ENCODE results near the gene CADM1.

The CADM1 gene

DNA sequence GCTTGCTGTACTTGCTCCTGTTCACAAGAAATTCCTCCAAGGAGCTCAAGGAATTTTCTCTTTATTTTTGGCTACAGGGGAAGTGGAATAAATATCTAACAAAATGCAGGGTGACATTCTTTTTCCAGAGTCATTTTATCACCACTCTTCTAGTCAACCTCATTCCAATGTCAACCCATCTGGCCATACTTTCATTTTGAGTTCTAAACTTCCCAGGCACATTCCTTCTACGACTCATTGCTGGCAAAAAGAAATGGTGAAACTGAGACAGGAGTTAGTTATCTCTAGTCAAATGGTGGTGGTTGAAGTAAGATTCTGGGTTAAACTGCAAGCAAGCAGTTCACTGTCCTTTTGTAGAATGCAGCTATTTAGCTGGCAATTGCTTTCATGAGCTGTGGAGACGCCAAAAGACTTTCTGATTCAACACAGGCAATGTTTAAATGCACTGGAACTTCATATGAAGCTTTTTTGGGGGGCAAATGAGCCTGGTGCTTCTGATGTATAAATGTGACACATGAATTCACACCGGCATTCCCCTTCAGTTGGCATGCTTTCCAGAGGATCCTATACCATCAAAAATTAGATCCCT lies 304.6 kb downstream of the CADM1 start:
- no peak for DNase-seq

DNA sequence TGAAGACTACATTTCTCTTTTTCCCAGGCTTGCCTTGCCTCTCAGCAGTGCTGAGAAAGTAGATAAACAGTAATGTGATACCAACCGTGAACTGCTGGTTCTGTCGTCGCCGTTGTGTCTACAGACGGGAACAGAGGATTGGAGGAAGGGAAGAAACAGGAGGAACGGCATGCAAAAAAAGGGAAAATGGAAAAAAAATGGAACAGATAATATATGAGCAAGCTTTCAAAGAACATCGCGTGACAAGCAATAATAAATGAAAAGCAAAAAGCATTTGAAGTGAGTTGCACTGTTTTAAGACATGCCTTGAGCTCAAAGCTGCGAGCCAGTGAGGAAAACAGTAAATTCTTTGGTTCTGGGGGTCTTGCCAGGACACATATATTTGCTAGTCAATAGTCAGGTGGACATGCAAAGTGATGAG lies 305.9 kb downstream of the CADM1 start:
- DNase-seq, result no peak

DNA sequence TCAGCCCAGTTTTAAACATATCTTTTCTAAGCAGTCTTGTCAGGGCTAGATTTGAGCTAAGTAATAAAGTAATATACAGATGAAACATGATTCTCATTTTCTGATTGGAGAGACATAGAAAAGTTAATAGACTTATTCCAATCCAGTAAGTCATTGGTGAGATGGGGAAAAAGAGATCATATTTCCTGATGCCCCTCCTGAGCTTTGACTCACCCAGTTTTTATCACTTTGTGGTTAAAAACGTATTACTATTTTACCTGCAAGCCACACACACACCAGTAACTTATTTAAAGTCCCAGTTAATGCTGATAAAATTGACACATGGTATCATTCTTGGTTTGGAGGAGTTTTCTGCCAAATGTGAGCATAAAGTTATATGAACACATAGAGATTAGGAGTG lies 306.8 kb downstream of the CADM1 start:
- DNase-seq, result no peak

DNA sequence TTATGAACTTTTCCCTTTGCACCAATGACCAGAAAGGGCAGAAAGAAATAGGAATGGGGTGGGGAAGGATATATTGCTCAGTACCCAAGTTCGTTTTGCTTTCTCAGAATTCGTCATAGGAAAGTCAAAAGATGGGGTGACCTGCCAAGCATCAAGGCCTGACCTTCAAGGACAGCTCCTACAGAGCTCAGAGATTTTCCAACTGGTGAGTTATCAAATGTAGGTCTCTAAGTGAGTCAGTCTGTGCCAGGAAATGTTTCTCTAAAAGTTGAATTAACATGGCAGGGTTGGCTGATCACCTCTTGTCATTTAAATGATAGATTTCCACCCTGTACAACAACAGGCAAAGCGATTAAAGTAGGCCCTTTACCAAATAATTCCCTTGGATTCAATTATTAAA lies 307.2 kb downstream of the CADM1 start:
- no peak for DNase-seq

DNA sequence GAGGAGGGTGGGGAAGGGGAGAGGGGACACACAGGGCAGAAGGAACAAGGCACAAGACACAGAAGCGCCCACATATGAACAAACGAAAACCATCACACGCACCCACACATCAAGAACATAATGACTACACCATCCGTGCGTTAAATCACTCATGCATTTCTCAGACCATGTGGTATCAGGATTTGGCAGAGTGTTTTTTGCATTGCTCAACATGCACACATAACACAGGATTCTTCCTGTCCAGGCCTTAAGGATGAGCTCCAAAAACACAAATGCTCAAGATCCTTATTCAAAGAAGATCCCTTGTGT lies 309.5 kb downstream of the CADM1 start:
- DNase-seq, result peak; percentile 4

DNA sequence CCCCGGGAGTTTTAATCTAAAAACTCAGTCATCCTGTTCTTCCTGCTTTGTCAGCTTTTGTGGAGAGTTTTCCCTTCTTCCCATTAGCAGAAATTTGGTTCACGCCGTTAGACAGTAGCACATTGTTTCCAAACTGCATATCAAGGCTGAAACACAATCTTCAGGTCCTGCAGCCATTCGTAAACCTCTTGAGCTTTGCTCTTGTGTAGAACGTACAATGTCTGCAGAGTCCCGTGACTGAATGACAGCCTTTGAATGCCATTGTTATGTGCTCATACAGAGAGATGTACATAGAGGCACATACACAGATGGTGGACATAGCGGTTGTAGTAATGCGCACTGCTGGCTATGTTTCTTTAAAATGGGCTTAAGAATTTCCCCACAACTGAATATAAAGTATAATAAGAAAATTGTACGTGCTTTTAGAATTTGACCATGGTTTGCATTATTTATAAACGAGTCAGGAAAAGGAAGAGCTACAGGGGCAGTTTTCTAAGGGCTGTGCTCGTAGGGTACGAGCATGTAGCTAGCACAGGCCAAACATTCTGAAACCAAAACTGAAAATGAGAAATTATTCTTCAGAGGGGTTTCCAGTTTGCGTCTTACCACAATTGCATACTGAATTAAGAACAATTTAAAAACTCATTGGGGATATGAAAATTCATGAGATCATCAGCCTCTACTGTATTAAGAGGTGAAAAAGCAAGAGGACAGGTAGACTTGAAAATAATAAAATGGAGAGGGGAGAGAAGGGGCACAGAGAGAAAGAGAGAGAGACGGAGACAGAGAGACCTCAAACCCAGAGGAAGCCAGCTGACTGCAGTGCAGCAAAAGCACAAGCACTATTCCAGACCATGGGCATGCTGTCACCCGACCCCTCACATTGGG lies 310.1 kb downstream of the CADM1 start:
- DNase-seq, result no peak

DNA sequence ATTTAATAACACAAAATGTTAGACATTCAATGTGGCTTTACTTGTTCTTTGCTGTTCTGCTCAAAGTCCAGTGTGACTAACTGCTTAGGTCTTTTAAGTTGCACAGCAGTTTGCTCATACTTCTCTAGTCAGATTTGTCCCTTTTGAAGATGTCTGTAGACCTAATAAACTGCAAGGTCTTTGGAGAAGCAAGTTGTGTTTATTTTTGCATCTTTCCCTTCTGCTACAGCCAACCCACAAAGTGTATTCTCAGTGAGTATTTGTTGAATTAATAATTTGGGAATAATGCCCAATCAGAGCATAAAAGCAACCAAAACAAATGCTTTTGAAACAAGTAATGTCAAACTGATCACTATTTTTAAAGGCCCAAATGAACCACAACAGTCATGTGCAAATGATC lies 312.5 kb downstream of the CADM1 start:
- DNase-seq, result no peak

DNA sequence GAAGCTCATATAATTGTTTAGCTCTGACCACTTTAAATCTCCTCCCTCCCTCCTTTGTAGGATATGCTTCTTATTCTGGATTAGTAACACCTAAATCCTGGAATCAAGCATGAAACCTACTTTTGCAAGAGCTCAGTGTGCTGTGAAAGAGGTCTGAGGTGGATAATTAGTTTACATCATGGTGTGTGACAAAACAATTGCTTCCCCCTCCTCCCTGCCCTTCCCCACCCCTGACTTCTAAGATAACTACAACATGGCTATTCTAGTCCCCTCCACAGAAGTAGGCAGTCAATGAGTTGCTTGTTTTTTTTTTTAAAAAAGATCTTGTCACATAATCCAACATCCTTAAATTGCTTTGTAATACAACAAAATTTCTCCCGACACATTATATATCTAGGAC lies 314.0 kb downstream of the CADM1 start:
- DNase-seq, result no peak

DNA sequence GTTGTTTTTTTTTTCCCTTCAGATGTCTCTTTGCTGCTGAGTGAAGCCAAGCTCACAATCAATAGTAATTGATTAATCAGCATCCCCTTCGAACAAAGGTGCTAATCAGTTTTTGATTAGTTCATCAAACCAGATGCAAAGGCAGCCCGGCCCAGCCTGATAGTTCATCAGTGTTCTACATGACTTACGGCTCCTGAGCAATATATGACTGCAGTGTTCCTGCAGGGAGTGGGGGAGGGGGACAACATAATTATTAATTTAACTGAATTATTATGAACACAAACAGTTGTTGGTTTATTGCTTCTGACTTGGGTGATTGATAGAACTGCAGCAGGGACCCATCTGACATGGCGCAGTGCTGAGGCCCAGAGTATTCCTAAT lies 315.3 kb downstream of the CADM1 start:
- no peak for DNase-seq

DNA sequence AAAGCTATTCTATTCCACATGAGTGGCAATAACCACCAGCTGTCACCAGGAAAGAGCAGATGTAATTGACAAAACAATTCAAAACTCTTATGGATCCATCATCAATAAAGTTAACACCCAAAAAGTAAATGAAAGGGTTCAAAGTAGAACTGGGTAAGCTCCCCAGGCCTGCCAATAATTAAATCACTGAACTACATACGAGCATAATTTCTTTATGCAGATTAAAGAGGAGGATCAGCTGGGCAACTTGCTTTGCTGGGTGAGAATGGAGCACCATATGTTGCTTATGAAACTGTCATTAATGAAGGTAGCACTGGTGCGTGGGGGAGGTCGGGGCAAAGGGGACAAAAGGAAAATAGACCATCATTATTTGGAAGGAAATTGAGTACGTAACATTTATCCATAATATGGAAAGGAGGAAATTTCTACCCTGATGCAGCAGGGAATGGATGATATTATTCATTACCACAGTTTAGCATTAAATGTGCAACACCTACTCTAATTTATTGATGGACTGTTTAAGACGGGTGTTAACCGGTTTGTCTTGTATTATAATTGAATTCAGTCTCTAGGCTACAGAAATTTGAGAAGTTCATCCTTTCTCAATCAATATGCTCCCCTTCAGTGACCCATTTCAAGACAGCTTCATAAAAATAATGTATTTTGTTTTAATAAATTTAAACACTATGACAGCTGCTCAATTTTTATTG lies 315.9 kb downstream of the CADM1 start:
- no peak for DNase-seq

DNA sequence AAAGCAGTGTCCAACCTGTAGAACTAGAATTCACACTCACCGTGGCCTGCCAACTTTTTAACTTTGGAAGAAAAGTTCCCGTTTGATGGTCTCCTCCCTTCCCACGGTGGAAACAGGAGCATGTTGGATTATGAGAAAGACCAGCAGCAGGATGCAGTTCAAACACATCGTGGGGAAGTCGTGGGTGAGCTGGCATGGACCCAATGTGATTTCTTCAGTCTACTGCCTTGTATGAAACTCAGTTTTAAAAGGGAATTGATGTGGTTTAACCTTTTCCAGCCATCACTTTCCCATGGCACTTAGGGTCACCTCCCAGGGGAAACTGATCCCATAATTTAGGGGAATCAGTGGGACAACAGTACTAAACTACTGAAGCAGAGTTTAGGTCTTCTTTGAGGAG lies 318.3 kb downstream of the CADM1 start:
- DNase-seq, result no peak

DNA sequence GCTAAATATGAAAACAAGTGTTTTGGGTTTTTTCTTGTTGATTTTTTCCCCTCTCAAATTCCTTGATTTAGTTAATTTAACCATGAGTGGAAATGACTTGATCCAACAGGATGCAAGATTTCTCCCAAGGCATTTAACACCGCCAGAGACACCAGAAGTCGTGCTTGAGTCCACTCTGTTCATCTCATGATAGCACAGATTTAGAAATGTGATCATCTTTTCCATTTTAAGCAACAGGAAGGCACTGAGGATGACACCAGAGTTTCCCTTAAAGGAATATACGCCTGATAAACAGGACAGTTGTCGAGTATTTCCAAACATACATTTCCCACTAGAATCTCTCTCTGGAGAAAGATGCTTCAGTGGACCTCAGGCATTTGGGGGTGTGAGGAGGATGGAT lies 318.7 kb downstream of the CADM1 start:
- no peak for DNase-seq

DNA sequence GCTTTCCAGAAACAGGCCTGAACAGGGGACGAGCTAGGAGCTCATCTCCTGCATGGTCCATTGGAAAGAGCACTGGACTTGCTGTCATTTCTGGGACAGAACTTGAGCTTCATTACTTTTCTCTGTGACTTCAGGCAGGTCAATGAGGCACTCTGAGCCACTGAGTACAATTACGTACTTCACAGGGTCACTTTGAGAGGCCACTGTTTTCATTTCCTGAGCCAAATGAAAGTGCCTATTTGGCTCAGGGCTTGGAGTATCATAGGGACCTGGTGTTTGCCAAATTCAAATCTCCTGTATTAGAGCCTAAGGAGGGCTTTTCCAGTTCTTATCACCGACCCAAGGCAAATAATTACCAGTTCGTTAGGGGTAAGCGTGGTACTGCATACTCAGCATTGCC lies 319.3 kb downstream of the CADM1 start:
- DNase-seq, result no peak

DNA sequence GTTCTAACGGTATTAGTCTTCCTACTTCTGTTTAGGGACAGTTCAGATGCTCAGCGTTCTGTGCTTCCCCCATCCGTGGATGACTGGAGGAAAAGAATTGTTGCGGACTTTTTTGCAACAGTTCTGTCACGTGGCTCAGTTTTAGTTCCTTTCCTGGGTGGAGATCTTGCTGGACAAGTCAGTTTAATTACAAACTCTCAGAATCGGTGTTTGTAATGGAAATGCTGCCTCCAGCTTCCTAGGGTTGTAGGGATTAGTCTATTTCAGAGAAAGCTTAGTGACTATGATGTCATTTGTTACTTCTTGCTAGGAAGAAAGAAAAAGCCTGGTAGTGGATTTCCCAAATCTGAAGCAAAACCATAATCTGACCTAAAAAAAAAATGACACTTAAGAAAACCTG lies 320.4 kb downstream of the CADM1 start:
- no peak for DNase-seq

DNA sequence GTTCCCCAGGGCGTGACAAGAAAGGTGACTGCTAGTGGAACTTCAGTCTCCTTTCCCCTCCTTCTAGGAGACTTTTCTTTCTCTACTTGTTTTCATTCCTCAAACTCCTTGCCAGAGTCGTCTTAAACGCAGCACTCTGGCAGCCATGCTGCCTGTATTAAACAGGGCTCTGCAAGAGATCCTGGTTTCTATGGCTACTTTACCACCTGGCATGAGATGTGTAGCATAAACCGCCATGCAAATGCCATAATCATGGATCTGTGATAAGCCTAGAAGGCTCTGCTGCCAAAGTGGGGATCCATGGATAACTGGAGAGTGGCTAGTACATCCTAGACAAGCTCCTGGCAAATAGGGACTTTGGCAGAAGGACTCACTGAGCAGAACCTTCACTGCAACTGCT lies 321.1 kb downstream of the CADM1 start:
- DNase-seq, result no peak

DNA sequence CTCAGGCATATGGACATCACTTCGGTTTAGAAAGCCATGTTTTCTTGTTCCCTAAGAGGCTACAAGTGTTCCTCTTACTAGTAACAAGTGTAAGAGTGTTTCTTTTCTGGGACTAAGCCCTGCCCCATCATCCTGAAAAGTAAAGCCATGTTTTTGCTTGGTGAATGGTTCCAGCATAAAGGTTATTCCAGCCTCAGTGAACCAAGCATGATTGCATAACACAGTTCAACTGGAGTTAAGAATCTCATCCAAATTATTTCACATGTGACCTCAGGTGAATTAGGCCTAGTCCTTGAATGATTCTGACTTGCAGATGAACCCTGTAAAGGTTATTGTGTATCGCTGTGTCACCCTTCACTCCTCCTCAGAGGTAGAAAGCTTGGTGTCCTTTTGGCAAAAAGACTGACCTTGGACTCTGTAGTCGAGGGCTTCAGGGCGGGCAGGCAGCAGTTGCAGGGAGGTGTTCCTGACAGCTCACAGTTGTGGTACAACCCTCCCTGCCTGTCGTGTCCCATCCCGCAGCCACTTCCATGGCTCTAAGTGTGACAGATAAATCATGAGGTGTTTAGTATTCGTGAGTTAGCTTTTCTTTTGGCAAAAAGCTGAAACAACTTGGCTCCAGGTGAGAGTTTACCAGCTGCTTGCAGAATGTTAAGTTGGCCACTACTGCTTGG lies 321.8 kb downstream of the CADM1 start:
- DNase-seq, result no peak

DNA sequence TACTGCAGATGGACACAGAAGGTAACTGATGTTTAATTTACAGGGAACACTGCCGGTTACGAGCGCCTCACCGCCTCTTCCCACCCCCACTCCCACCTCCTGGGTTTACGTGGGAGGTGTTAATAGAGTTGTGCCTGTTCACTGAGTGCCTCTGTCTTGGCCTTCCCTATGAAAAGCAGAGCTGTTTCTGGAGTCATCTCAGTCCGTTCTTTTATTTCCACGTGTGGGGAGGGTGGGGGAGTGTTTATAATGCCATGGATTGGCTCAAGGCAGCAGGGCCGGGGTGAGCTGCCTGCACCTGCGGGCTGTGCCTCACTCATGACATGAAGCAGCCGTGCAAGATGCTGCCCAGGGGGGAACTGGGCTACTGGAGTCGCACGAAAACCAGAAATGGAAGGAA lies 322.7 kb downstream of the CADM1 start:
- DNase-seq, result no peak

DNA sequence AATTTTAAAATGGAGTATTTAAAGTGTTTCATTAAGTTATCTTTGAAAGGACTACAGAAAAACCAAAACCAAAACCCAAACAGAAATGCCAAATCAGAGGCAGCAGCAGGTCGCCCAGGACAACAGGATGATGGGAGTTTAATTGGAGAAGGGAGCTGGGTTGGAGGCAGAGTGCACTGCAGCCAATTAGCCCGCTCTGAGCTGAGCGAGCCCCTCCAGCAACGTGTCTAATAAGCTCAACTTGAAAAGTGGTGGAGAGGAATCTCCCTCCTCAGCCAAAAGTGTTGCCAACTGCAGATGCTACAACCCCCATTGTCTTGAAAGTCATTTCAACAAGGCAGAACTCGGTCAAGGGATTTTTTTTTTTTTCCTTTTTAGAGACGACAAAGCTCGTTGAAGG lies 323.9 kb downstream of the CADM1 start:
- DNase-seq, result no peak

DNA sequence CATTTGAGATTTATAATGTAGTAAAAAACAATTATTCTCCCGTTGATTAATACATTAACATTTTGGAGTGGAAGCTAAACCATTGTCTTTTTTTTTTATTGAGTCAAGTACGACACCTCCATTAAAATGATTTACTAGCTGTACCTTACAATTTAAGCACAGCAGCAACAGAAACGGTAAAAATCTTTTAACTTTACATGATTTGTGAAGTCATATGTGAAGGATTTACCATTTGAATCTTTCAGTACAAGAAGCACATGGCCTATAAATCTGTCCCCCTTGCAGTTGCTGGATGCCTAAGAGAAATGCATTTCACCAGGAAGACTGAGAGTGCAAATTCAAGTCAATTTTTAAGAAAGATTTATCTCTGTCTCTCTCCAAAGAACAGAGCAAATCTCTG lies 324.6 kb downstream of the CADM1 start:
- DNase-seq, result no peak

DNA sequence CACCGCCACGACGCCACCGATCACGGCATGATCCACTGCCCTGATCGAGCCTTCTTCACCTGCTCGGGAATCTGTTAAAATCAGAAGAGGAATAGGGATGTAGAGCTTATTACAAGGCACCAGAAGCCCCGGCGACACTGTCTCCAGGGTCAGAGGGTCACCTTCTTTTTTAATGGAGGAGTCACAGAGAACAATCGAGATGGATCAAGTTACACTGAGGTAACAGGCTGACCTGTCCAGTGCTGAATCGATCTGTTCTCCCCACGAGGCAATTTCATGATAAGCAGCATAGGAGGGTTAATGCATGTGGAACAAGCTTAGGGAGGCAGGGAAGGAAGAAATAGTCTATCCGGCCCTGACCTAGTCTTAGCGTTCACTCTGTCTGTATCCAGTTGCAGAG lies 325.5 kb downstream of the CADM1 start:
- DNase-seq, result no peak

DNA sequence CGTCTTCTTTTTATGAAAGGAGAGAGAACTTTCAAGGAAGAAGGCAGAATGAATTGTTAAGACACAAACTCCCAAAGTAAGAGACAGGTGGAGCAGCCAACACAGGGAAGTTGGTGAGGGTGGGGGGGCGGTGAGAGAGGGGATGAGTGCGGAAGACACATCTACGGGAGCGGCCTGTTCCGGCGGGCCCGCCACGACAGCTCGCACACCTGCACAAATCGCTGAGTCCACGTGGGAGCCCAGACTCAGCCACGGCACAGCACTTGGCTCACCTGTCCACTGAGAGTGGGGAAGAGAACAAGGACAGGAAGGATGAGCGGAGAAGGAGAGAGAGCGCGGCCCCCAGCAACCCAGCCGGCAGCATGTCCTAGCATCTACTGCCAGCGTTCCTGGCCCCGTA lies 331.1 kb downstream of the CADM1 start:
- no peak for DNase-seq

DNA sequence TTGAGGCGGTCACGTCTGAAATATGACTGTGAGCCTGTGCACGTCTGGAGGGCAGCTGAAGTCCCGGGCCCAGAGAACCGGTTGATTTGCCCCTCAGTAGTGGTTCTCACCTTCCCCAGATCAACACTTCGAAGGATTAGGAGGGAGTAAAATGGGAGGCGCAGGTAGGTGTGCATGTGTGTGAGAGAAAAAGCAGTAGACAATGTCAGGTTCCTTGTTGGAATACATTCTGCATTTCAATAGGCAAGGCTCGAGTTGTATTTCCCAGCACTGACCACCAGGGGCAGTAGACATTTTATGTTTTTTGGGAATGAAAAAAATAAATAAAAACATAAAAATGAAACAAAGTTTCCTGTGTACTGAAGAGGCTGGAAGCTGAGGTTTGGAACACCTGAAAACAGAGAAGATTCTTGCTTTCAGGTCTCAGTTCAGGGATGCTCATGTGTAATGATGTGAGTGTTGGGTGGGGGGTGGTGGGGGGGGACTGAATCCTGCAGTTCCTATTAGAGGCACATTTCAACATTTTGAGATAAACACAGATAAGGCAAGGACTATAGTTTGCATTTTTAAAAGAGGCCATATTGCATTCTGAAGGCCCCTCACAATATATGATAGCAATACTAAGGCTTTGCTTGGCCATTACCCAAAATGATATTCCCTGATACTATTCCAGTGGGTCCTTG lies 333.9 kb downstream of the CADM1 start:
- peak; percentile 9 for DNase-seq

DNA sequence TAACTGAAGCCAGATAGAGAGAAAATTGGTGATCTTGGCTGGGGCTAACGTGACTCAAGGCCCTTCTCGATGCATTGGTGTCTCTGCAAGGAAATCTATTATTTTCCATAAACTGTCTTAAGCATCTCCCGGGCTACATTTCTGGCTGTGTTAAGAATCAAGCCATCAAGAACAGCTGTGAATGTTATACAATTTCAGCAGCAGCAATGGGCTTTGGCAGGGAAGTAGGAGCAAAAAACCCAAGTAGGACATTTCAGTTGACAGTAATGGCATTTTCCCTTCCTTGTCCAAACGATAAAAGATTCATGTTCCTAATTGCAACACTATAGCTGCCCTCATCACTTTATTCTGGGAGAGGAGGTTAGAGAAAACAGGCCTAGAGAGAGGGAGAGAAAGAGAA lies 335.0 kb downstream of the CADM1 start:
- no peak for DNase-seq

Measured in stimulated activated CD4-positive, alpha-beta T cell treated with anti-CD3 and anti-CD28 coated beads, Interleukin-4, amount 100 ng/mL, for 24 hours (primary cell).